HEK293 (cell line): ENCODE data around the gene ADPRHL1.

ENCODE experiments used
- CTCF ChIA-PET: fragments of 350-600 bp; formaldehyde crosslinking; extraction: SDS; loops from one replicate; lab custom pipeline; 2021; ENCODE audit warnings: antibody characterized with exemption; lab: Yijun Ruan, JAX
- POLR2A ChIA-PET: fragments of 300-600 bp; formaldehyde crosslinking; extraction: SDS; loops from one replicate; lab custom pipeline; 2020; ENCODE audit warnings: antibody characterized with exemption, inconsistent platforms; lab: Yijun Ruan, JAX
- H3K27ac ChIP-seq: fragments of 200-500 bp; sonication (Bioruptor generic); 2 replicates; pipeline ENCODE4 v1.5.1; 2014; ENCODE audit warnings: low read depth, low read length, control low read depth, inconsistent platforms; ENCODE audit errors: extremely low read depth
- H3K36me3 ChIP-seq, 2 experiments: fragments of 200-500 bp in 1 of 2; sonication (Bioruptor generic) in 1 of 2; 1 replicate in 1 of 2; 2 replicates in 1 of 2; pipeline ENCODE4 v1.5.1; 2014 to 2017; ENCODE audit warnings: inconsistent platforms in 2 of 2, low read length in 2 of 2; ENCODE audit not compliant: control insufficient read depth in 2 of 2, insufficient read depth in 1 of 2
- H3K4me1 ChIP-seq: fragments of 200-500 bp; sonication (Bioruptor generic); 2 replicates; pipeline ENCODE4 v1.5.1; 2014; ENCODE audit warnings: mild to moderate bottlenecking, low read length, inconsistent platforms; ENCODE audit not compliant: control insufficient read depth, insufficient read depth
- H3K4me3 ChIP-seq: 2 replicates; pipeline ENCODE4 v1.5.1; 2011; ENCODE audit warnings: low read depth, mild to moderate bottlenecking, control low read depth, low read length, moderate library complexity
- H3K9me3 ChIP-seq: fragments of 200-500 bp; sonication (Bioruptor generic); 2 replicates; pipeline ENCODE4 v1.5.1; 2014; ENCODE audit warnings: low read depth, low read length, inconsistent platforms; ENCODE audit not compliant: control insufficient read depth, insufficient read depth
- GLI4 ChIP-seq: fragments of 450-650 bp; formaldehyde crosslinking; IDR thresholded peaks from 2 replicates; pipeline ENCODE4 v1.5.1; 2016; ENCODE audit warnings: missing biosample characterization, missing genetic modification characterization
- GLIS2 ChIP-seq: fragments of 450-650 bp; formaldehyde crosslinking; IDR thresholded peaks from 2 replicates; pipeline ENCODE4 v1.5.1; 2016; ENCODE audit warnings: missing biosample characterization, missing genetic modification characterization
- KLF1 ChIP-seq: fragments of 450-650 bp; formaldehyde crosslinking; IDR thresholded peaks from 2 replicates; pipeline ENCODE4 v1.5.1; 2016; ENCODE audit warnings: missing biosample characterization, missing genetic modification characterization
- MZF1 ChIP-seq: fragments of 450-650 bp; formaldehyde crosslinking; IDR thresholded peaks from 2 replicates; pipeline ENCODE4 v1.5.1; 2017; ENCODE audit warnings: missing biosample characterization, missing genetic modification characterization, borderline replicate concordance
- SCRT2 ChIP-seq: fragments of 450-650 bp; formaldehyde crosslinking; IDR thresholded peaks from 2 replicates; pipeline ENCODE4 v1.5.1; 2016; ENCODE audit warnings: missing biosample characterization, missing genetic modification characterization
- YY2 ChIP-seq: fragments of 450-650 bp; formaldehyde crosslinking; IDR thresholded peaks from 2 replicates; pipeline ENCODE4 v1.5.1; 2016; ENCODE audit warnings: missing biosample characterization, missing genetic modification characterization
- ZNF202 ChIP-seq: fragments of 450-650 bp; formaldehyde crosslinking; IDR thresholded peaks from 2 replicates; pipeline ENCODE4 v1.5.1; 2016; ENCODE audit warnings: missing biosample characterization, missing genetic modification characterization, borderline replicate concordance
- ZNF248 ChIP-seq: fragments of 450-650 bp; formaldehyde crosslinking; IDR thresholded peaks from 2 replicates; pipeline ENCODE4 v1.5.1; 2017; ENCODE audit warnings: missing biosample characterization, missing genetic modification characterization
- ZNF521 ChIP-seq: fragments of 450-650 bp; formaldehyde crosslinking; IDR thresholded peaks from 2 replicates; pipeline ENCODE4 v1.5.1; 2017; ENCODE audit warnings: missing biosample characterization, mild to moderate bottlenecking, missing genetic modification characterization
- ZNF530 ChIP-seq: fragments of 450-650 bp; formaldehyde crosslinking; IDR thresholded peaks from 2 replicates; pipeline ENCODE4 v1.5.1; 2016; ENCODE audit warnings: low read depth, missing biosample characterization, missing genetic modification characterization
- ZNF660 ChIP-seq: fragments of 450-650 bp; IDR thresholded peaks from 2 replicates; pipeline ENCODE4 v1.5.1; 2018; ENCODE audit warnings: missing biosample characterization, mild to moderate bottlenecking, missing genetic modification characterization
- ZNF701 ChIP-seq: fragments of 450-650 bp; formaldehyde crosslinking; IDR thresholded peaks from 2 replicates; pipeline ENCODE4 v1.5.1; 2016; ENCODE audit warnings: missing biosample characterization, missing genetic modification characterization
- TF ChIP-seq, protein P1 (sequence below): sonication (generic); formaldehyde crosslinking; IDR thresholded peaks from 2 replicates; pipeline ENCODE4 v1.8.1; 2022; ENCODE audit warnings: mild to moderate bottlenecking, moderate library complexity, missing genetic modification reagents
- TF ChIP-seq, protein P2 (sequence below): fragments of 450-650 bp; formaldehyde crosslinking; IDR thresholded peaks from 2 replicates; pipeline ENCODE4 v1.5.1; 2016; ENCODE audit warnings: missing biosample characterization, missing genetic modification characterization
- TF ChIP-seq, protein P3 (sequence below): fragments of 450-650 bp; IDR thresholded peaks from 2 replicates; pipeline ENCODE4 v1.5.1; 2018; ENCODE audit warnings: missing biosample characterization, mild to moderate bottlenecking, missing genetic modification characterization
- TF ChIP-seq, protein P4 (sequence below): fragments of 450-650 bp; formaldehyde crosslinking; IDR thresholded peaks from 2 replicates; pipeline ENCODE4 v1.5.1; 2016; ENCODE audit warnings: missing biosample characterization, missing genetic modification characterization

Gene ADPRHL1

DNA sequence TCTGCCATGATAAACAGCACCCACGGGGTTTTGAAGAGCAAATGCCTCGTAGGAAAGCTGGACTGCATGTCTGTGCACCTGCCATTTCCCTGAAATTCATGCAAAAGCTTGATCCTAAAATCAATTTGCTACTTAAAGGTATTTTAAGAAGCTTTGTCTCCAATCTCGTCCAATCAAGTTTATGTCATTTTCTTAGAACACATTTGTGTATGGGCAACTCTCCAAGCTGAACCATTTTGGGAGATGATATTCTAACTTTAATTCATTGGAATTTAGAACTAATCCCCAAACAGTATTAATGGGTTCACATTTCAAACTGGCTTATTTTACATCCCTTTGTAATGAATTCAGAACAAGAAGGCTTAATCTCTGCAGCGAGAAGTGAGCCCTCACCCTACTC, 822 bp downstream of the ADPRHL1 start:
- no peak for TF ChIP-seq ZNF521 (tag by site-specific recombination)
- no peak for TF ChIP-seq GLI4 (tag by site-specific recombination)
- TF ChIP-seq ZNF701 (tag by site-specific recombination): no peak
- no peak for TF ChIP-seq ZNF202 (tag by site-specific recombination)
- no peak for TF ChIP-seq MZF1 (tag by site-specific recombination)
- no peak for TF ChIP-seq KLF1
- TF ChIP-seq, protein P1, sequence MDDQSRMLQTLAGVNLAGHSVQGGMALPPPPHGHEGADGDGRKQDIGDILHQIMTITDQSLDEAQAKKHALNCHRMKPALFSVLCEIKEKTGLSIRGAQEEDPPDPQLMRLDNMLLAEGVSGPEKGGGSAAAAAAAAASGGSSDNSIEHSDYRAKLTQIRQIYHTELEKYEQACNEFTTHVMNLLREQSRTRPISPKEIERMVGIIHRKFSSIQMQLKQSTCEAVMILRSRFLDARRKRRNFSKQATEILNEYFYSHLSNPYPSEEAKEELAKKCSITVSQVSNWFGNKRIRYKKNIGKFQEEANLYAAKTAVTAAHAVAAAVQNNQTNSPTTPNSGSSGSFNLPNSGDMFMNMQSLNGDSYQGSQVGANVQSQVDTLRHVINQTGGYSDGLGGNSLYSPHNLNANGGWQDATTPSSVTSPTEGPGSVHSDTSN (CRISPR knock-in tag): no peak
- TF ChIP-seq, protein P2, sequence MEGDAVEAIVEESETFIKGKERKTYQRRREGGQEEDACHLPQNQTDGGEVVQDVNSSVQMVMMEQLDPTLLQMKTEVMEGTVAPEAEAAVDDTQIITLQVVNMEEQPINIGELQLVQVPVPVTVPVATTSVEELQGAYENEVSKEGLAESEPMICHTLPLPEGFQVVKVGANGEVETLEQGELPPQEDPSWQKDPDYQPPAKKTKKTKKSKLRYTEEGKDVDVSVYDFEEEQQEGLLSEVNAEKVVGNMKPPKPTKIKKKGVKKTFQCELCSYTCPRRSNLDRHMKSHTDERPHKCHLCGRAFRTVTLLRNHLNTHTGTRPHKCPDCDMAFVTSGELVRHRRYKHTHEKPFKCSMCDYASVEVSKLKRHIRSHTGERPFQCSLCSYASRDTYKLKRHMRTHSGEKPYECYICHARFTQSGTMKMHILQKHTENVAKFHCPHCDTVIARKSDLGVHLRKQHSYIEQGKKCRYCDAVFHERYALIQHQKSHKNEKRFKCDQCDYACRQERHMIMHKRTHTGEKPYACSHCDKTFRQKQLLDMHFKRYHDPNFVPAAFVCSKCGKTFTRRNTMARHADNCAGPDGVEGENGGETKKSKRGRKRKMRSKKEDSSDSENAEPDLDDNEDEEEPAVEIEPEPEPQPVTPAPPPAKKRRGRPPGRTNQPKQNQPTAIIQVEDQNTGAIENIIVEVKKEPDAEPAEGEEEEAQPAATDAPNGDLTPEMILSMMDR (tag by site-specific recombination): no peak
- no peak for TF ChIP-seq ZNF248 (tag by site-specific recombination)
- no peak for TF ChIP-seq YY2 (tag by site-specific recombination)
- no peak for TF ChIP-seq ZNF530 (tag by site-specific recombination)
- no peak for TF ChIP-seq GLIS2 (tag by site-specific recombination)
- TF ChIP-seq ZNF660 (tag by site-specific recombination): no peak
- TF ChIP-seq, protein P3, sequence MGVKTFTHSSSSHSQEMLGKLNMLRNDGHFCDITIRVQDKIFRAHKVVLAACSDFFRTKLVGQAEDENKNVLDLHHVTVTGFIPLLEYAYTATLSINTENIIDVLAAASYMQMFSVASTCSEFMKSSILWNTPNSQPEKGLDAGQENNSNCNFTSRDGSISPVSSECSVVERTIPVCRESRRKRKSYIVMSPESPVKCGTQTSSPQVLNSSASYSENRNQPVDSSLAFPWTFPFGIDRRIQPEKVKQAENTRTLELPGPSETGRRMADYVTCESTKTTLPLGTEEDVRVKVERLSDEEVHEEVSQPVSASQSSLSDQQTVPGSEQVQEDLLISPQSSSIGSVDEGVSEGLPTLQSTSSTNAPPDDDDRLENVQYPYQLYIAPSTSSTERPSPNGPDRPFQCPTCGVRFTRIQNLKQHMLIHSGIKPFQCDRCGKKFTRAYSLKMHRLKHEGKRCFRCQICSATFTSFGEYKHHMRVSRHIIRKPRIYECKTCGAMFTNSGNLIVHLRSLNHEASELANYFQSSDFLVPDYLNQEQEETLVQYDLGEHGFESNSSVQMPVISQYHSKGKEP (tag by site-specific recombination): no peak
- TF ChIP-seq, all 188 proteins: peak for 0
- Histone ChIP-seq H3K36me3 (peaks cover 0 to 31% of the 10 kb centered on the region in 2 experiments; a peak in 1 of 3 replicates), H3K9me3 (no peaks in the 10 kb centered on the region), H3K4me3 (no peak overlapping the region), H3K27ac (no peak overlapping the region), H3K4me1 (peaks cover 4% of the 10 kb centered on the region; the same call in 1 of the 2 replicates)
- ChIA-PET POLR2A (no interaction called here), CTCF (interaction anchor here (0.6 to 1.7 kb wide), 6 partner anchors 9 to 377 kb away, joined by 3 to 7 read pairs (median 3); no protein-coding TSS in a partner anchor)

DNA sequence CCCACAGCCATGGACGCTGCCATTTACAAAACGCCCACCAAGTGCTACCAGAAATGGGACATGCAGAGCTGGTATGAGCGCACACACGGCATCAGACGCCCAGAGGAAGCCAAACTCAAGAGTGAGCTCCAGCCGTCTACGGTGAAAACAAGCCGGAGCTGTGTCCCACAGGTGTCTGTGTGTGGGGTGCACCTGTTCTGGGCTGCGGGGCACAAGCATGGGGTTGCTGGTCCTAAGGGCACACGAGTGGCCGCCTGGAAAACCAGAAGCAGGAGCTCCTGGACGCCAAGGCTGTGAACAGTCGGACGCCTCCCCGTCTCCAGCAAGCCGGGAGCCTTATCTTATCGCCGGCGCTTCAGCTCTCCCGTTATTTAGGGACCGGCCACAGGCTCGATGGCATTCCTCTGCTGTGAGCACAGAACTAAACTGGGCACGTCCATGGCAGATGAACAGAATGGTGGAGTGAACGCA, 1.3 kb downstream of the ADPRHL1 start:
- H3K4me3 ChIP-seq: no peak overlapping the region
- TF ChIP-seq, protein P4, sequence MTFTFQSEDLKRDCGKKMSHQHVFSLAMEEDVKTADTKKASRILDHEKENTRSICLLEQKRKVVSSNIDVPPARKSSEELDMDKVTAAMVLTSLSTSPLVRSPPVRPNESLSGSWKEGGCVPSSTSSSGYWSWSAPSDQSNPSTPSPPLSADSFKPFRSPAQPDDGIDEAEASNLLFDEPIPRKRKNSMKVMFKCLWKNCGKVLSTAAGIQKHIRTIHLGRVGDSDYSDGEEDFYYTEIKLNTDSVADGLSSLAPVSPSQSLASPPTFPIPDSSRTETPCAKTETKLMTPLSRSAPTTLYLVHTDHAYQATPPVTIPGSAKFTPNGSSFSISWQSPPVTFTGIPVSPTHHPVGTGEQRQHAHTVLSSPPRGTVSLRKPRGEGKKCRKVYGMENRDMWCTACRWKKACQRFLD: no peak
- TF ChIP-seq SCRT2 (tag by site-specific recombination): peak; percentile 46; the same call in 1 of the 2 replicates
- H3K36me3 ChIP-seq: peaks cover 0 to 32% of the 10 kb centered on the region in 2 experiments; a peak in 1 of 3 replicates
- H3K27ac ChIP-seq: no peak overlapping the region
- CTCF ChIA-PET: interaction anchor here (0.6 to 1.7 kb wide), 6 partner anchors 10 to 378 kb away, joined by 3 to 7 read pairs (median 3); no protein-coding TSS in a partner anchor
- no peaks in the 10 kb centered on the region for H3K9me3 ChIP-seq
- POLR2A ChIA-PET: no interaction called here
- H3K4me1 ChIP-seq: peaks cover 4% of the 10 kb centered on the region; the same call in 1 of the 2 replicates
